BLaER1 (cell line): ENCODE data around the gene PUSL1.
A peak's percentile ranks its signal among the peaks of the same experiment; 100 is the strongest.

Experiments
- H3K27ac ChIP-seq: shearing (Covaris generic); formaldehyde crosslinking; 2 replicates; pipeline ENCODE4 v1.8.1; 2022
- H3K27me3 ChIP-seq: shearing (Covaris generic); formaldehyde crosslinking; 2 replicates; pipeline ENCODE4 v1.8.1; 2022
- H3K36me3 ChIP-seq: shearing (Covaris generic); formaldehyde crosslinking; 2 replicates; pipeline ENCODE4 v1.8.1; 2022
- H3K4me1 ChIP-seq: shearing (Covaris generic); formaldehyde crosslinking; 2 replicates; pipeline ENCODE4 v1.8.1; 2022
- H3K4me2 ChIP-seq: shearing (Covaris generic); formaldehyde crosslinking; 2 replicates; pipeline ENCODE4 v1.8.1; 2022
- H3K4me3 ChIP-seq: shearing (Covaris generic); formaldehyde crosslinking; 2 replicates; pipeline ENCODE4 v1.8.1; 2022
- H3K9ac ChIP-seq: shearing (Covaris generic); formaldehyde crosslinking; 2 replicates; pipeline ENCODE4 v1.8.1; 2022
- H3K9me3 ChIP-seq: shearing (Covaris generic); formaldehyde crosslinking; 2 replicates; pipeline ENCODE4 v1.8.1; 2022
- H4K20me1 ChIP-seq: shearing (Covaris generic); formaldehyde crosslinking; 2 replicates; pipeline ENCODE4 v1.8.1; 2022
- Cebpa-rat ChIP-seq: shearing (Covaris generic); IDR thresholded peaks from 2 replicates; pipeline ENCODE4 v1.8.1; 2022

Gene PUSL1

DNA sequence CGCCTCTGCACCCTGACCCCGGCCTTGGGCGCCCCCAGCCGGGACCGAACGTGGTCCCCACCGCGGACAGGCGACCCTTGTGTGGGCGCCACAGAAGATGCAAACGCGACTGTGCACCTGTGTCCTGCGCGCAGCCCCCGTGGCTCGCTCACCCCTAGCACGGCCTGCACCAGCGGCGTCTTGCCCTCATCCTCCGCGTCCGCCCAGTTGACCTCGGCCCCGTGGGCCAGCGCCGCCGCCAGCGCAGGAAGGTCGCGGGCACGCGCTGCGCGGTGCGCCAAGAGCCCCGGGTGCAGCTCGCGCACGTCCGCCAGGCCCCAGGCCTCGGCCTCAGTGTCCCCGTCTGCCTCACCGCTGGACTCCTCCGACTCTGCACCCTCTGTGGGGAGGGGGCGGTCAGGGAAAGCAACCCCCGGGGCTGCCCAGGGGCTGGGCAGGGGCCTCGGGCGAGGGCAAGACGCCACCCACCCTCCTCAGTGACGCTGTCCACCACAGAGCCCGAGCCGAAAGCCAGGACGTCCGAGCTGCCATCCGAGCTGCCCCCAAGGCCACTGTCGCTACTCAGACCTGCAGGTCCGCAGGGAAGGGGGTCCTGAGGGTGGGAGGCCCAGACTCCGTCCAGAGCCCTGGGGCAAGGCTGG lies 14.0 kb upstream of the PUSL1 start:
- H3K36me3 ChIP-seq = peaks cover 42% of the 10 kb centered on the region
- no peak overlapping the region for H3K27ac ChIP-seq
- H3K9me3 ChIP-seq = no peaks in the 10 kb centered on the region
- peaks cover 32% of the 10 kb centered on the region for H3K4me1 ChIP-seq
- no peak overlapping the region for H3K9ac ChIP-seq
- peaks cover 41% of the 10 kb centered on the region for H4K20me1 ChIP-seq
- no peak overlapping the region for H3K4me3 ChIP-seq
- no peak overlapping the region for H3K4me2 ChIP-seq
- no peak for TF ChIP-seq Cebpa-rat
- no peaks in the 10 kb centered on the region for H3K27me3 ChIP-seq

DNA sequence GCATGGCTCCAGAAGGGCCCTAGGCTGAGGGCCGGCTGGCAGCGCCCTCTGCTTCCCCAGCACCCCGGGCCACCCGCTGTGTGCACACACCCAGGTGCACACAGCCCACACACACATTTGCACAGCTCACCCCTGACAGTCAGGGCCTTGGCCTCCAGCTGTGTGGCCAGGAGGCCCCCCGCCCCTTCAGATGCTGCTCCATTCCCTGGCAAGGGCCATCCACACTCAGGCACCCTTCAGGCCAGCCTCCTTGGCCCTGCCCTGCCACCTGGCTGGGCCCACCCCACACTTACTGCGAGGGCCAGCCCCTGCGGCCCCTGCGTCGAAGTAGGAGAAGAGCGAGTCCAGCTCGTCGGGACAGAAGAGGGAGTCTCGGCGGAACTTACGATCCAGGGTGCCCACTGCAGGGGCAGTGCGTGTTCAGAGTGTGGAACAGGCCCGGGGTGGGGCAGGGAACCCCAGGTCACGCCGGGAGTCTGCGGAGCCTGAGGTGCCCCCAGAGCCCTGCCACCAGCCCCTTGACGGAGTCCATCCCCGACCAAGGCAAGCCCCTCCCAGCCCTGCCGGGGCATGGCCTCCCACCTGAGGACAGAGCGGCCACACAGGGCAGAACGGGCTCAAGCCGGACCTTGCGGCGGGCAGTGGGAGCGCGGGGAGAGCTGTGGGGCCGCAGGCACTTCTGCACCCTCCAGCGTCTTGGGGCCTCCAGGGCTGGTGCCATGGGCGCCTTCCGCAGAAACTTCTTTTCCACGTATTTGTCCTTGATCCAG lies 13.1 kb upstream of the PUSL1 start:
- H3K4me1 ChIP-seq = peaks cover 39% of the 10 kb centered on the region

GRCh38 chr1:1296070-1297061 lies 12.0 kb upstream of the PUSL1 start:
- Histone ChIP-seq H3K36me3 (peaks cover 42% of the 10 kb centered on the region), H3K4me1 (peaks cover 29% of the 10 kb centered on the region), H3K9ac (no peak overlapping the region), H3K4me3 (no peak overlapping the region), H4K20me1 (peaks cover 56% of the 10 kb centered on the region), H3K27me3 (no peaks in the 10 kb centered on the region), H3K9me3 (no peaks in the 10 kb centered on the region), H3K4me2 (no peak overlapping the region), H3K27ac (no peak overlapping the region)
- no peak for TF ChIP-seq Cebpa-rat

More for the DNA sequence above, 13.1 kb upstream of the PUSL1 start:
- no peaks in the 10 kb centered on the region for H3K27me3 ChIP-seq
- H4K20me1 ChIP-seq = peaks cover 50% of the 10 kb centered on the region
- no peak overlapping the region for H3K4me3 ChIP-seq
- TF ChIP-seq Cebpa-rat = no peak
- H3K4me2 ChIP-seq = no peak overlapping the region
- no peak overlapping the region for H3K27ac ChIP-seq
- H3K9me3 ChIP-seq = no peaks in the 10 kb centered on the region
- H3K9ac ChIP-seq = no peak overlapping the region
- H3K36me3 ChIP-seq = peaks cover 42% of the 10 kb centered on the region

DNA sequence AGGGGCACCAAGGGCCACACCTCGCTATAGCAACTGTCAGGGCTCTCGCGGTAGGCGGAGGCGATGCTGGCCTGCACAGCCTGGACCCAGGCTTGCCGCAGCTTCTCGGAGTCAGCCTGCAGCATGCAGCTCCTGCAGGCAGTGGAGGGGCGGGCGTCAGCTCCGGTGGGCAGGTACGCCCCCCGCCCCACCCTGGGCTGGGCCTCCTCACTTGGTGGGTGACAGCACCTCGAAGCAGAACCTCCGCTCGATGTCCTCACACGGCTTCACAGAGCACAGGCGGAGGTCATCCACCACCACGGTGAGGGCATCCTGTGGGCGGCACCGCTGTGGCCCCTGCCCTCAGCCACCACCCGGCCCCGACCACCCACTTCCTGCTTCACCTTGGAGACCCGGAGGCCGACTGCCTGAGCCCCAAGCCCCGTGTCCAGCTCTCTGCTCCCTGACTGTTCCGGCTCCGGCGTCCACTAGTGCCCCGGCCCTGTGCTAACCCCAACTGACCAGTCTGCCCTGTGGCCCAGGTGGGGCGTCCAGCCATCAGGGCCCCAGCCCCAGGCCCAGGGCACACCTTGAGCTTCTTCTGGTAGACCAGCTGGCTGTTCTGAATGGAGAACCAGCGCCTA lies 10.5 kb upstream of the PUSL1 start:
- no peak overlapping the region for H3K27ac ChIP-seq
- no peak overlapping the region for H3K4me3 ChIP-seq
- no peak overlapping the region for H3K4me2 ChIP-seq
- H3K27me3 ChIP-seq = no peaks in the 10 kb centered on the region
- peaks cover 40% of the 10 kb centered on the region for H3K36me3 ChIP-seq
- H3K9me3 ChIP-seq = no peaks in the 10 kb centered on the region
- no peak for TF ChIP-seq Cebpa-rat
- peaks cover 18% of the 10 kb centered on the region for H3K4me1 ChIP-seq
- H4K20me1 ChIP-seq = peaks cover 58% of the 10 kb centered on the region
- no peak overlapping the region for H3K9ac ChIP-seq

DNA sequence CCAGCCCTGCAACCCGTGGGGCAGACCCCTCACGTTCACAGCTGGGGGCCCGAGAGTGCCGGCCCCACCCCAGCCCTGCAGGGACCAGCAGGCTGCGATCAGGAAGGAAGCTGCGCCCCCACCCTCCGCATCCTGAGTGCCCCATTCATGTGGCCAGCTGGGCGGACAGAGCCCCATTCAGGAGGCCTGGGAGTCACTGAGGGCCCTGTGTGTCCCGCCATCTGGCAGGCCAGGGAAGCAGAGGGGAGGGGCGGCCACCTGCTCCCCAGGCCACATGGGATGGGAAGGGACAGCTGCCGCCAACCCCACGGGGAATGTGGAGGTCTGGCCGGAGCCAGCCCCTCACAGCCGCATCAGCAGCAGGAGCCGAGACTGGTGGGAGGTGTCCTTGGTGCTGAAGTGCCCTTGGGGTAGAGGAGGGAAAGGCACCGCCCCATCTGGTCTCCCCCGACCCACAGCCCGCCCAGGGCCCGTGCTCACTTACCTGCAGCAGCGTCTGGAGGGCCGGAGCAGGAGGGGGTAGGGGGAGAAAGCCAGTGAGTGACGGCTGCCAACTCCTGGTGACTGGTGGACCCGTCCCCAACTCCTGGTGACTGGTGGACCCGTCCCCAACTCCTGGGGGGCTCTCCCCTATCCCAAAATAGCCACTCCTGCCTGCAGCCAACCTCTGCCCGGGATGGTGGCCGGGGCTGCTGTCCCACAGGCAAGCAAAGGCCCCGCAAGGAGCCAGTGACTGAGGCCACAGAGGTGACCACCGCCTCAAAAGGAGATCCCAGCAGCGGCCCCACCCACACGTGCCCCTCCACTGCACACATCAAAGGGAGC lies 9.3 kb upstream of the PUSL1 start:
- H3K27ac ChIP-seq = no peak overlapping the region
- H4K20me1 ChIP-seq = peaks cover 69% of the 10 kb centered on the region
- no peak overlapping the region for H3K9ac ChIP-seq
- no peak for TF ChIP-seq Cebpa-rat
- H3K4me3 ChIP-seq = no peak overlapping the region
- H3K36me3 ChIP-seq = peaks cover 33% of the 10 kb centered on the region
- H3K4me1 ChIP-seq = peaks cover 30% of the 10 kb centered on the region
- H3K27me3 ChIP-seq = no peaks in the 10 kb centered on the region
- peak overlapping the region; percentile 63 for H3K4me2 ChIP-seq
- no peaks in the 10 kb centered on the region for H3K9me3 ChIP-seq

- peaks cover 25% of the 10 kb centered on the region for H3K36me3 ChIP-seq
- H3K4me2 ChIP-seq = peak overlapping the region; percentile 63; the same call in 1 of the 2 replicates
- H3K27ac ChIP-seq = no peak overlapping the region
- H3K9ac ChIP-seq = no peak overlapping the region
- TF ChIP-seq Cebpa-rat = no peak
- H3K27me3 ChIP-seq = no peaks in the 10 kb centered on the region
- no peaks in the 10 kb centered on the region for H3K9me3 ChIP-seq
- peaks cover 70% of the 10 kb centered on the region for H4K20me1 ChIP-seq
- H3K4me1 ChIP-seq = peaks cover 37% of the 10 kb centered on the region
- no peak overlapping the region for H3K4me3 ChIP-seq
These were observed 8.6 kb upstream of the PUSL1 start for GRCh38 chr1:1299686-1300351.

DNA sequence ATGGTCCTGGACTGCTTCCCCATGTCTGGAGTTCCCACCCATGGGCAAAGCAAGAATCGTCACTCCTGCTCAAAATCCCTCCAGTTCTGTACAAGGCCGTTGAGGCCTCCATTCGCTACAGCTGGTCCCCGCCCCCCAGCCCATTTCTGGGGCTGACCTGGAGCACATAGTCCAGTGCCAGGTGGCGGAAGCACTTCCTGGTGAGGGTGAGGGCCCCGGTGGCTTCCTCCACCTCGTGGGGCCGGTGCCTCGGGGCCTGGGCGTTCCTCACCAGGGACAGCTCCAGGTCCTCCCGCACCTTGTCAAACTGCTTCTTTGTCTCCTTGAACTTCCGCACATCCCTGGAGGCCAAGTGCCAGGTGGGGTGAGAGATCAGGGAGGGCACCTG lies 8.1 kb upstream of the PUSL1 start:
- Histone ChIP-seq H3K4me2 (no peak overlapping the region), H3K9me3 (no peaks in the 10 kb centered on the region), H3K4me1 (peaks cover 42% of the 10 kb centered on the region), H3K27me3 (no peaks in the 10 kb centered on the region), H3K9ac (no peak overlapping the region), H3K36me3 (peaks cover 20% of the 10 kb centered on the region), H3K4me3 (no peak overlapping the region), H3K27ac (no peak overlapping the region), H4K20me1 (peaks cover 74% of the 10 kb centered on the region)
- TF ChIP-seq Cebpa-rat = no peak

DNA sequence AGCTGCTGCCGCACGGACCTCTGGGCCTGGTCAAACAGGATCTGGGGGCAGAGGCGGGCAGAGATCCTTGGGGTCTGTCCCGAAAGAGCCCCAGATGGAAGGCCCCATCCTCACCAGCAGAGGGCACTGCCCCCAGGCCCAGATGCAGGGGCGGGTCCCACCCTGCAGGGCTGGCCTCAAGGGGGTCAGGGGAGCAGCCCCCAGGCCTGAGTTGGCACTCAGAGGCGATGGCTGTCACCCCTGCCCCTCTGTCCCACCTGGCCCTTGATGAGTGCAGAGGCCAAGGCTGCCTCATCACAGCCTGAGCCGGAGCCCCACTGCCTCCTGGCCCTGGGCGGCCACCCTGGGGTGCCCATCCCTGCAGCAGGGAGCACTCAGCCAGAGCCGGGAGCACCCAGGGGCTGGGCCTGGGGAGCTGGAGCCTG lies 6.4 kb upstream of the PUSL1 start:
- no peak for TF ChIP-seq Cebpa-rat
- H3K9me3 ChIP-seq = no peaks in the 10 kb centered on the region
- H3K4me1 ChIP-seq = peaks cover 59% of the 10 kb centered on the region
- no peak overlapping the region for H3K27ac ChIP-seq
- no peaks in the 10 kb centered on the region for H3K27me3 ChIP-seq
- H3K9ac ChIP-seq = no peak overlapping the region
- H3K36me3 ChIP-seq = peaks cover 7% of the 10 kb centered on the region; the same call in 1 of the 2 replicates
- H3K4me3 ChIP-seq = no peak overlapping the region
- no peak overlapping the region for H3K4me2 ChIP-seq
- peaks cover 91% of the 10 kb centered on the region for H4K20me1 ChIP-seq
